HFF-Myc (cell line): ENCODE results near the gene CNTLN.

ENCODE experiments used
- DNase-seq: peaks from one replicate; pipeline ENCODE4 v3.0.0-alpha.2; 2011; ENCODE audit warnings: low read depth; ENCODE audit errors: extremely low read depth
- H3K4me3 ChIP-seq: replicated peaks from 2 replicates; pipeline ENCODE4 v1.5.1; 2011; ENCODE audit warnings: low read depth, mild to moderate bottlenecking, control low read depth, low read length
- TF ChIP-seq, protein P1 (sequence below): IDR thresholded peaks from 2 replicates; pipeline ENCODE4 v1.5.1; 2012; ENCODE audit warnings: mild to moderate bottlenecking, low read depth, low read length, control low read depth; ENCODE audit errors: missing control alignments

Gene CNTLN

DNA sequence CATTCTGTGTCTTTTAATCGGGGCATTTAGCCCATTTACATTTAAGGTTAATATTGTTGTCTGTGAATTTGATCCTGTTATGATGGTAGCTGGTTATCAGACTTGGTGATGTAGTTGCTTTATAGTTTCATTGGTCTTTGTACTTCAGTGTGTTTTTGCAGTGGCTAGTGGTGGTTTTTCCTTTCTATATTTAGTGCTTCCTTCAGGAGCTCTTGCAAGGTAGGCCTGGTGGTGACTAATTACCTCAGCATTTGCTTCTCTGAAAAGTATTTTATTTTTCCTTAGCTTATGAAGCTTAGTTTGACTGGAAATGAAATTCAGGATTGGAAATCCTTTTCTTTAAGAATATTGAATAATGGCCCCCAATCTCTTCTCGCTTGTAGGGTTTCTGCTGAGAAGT is 156.9 kb downstream of the CNTLN start:
- no peak for DNase-seq
- no peak overlapping the region for H3K4me3 ChIP-seq
- TF ChIP-seq, protein P1, sequence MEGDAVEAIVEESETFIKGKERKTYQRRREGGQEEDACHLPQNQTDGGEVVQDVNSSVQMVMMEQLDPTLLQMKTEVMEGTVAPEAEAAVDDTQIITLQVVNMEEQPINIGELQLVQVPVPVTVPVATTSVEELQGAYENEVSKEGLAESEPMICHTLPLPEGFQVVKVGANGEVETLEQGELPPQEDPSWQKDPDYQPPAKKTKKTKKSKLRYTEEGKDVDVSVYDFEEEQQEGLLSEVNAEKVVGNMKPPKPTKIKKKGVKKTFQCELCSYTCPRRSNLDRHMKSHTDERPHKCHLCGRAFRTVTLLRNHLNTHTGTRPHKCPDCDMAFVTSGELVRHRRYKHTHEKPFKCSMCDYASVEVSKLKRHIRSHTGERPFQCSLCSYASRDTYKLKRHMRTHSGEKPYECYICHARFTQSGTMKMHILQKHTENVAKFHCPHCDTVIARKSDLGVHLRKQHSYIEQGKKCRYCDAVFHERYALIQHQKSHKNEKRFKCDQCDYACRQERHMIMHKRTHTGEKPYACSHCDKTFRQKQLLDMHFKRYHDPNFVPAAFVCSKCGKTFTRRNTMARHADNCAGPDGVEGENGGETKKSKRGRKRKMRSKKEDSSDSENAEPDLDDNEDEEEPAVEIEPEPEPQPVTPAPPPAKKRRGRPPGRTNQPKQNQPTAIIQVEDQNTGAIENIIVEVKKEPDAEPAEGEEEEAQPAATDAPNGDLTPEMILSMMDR: no peak

DNA sequence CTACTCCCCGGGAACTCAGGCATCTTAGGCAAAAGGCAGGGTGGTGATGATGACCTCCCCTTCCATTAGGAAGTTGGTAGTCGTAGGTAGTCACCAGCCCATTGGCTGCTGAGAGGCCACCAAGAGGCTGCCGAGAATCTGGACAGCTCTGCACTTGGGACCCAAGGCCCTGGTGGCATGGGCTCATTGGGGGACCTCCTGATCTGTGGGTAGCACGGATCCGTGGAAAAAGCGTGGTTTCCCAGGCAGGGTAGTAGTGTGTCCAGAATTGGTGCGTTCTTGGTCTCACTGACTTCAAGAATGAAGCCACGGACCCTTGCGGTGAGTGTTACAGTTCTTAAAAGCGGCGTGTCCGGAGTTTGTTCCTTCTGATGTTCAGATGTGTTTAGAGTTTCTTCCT is 158.8 kb downstream of the CNTLN start:
- TF ChIP-seq, protein P1: no peak
- no peak for DNase-seq
- H3K4me3 ChIP-seq: no peak overlapping the region

GRCh38 chr9:17294822-17295624 is 160.2 kb downstream of the CNTLN start:
- TF ChIP-seq, protein P1: no peak
- no peak for DNase-seq
- no peak overlapping the region for H3K4me3 ChIP-seq

DNA sequence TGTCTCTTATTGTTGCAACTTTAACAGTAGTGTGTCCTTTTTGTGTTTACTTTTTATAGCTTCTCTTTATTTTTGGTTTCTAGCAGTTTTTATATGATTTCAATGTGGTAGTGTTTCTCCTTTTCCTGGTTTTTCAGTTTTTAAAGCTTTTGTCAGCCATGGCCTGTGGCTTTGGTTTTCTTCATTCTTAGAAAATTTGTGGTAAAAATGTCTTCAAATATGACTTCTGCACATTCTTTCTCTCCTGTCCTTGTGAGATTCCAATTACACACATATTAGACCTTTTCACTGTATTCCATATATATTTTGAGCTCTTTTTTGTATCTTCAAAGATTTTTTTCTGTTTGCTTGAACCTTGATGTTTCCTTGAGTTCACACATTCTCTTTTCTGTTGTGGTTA is 180.5 kb downstream of the CNTLN start:
- DNase-seq: no peak
- TF ChIP-seq, protein P1: no peak
- no peak overlapping the region for H3K4me3 ChIP-seq

- TF ChIP-seq, protein P1: no peak
- DNase-seq: no peak
Measured at GRCh38 chr9:17318821-17319320, 184.0 kb downstream of the CNTLN start.

GRCh38 chr9:17319864-17320263 is 185.0 kb downstream of the CNTLN start:
- TF ChIP-seq, protein P1: no peak
- DNase-seq: no peak
- H3K4me3 ChIP-seq: no peak overlapping the region

More at GRCh38 chr9:17318821-17319320, 184.0 kb downstream of the CNTLN start:
- no peak overlapping the region for H3K4me3 ChIP-seq
